Measurements from ENCODE around the gene CCNDBP1.

Gene CCNDBP1

GRCh38 chr15:43204016-43204901 is 19.1 kb downstream of the CCNDBP1 start:
- peak; percentile 62 to 80 for DNase-seq (ENCODE audit: low read depth in 2 of 2)
- peak; percentile 77 for TF ChIP-seq CTCF (IDR thresholded peaks at IDR 0.05; ENCODE audit: low read depth, low read length)

GRCh38 chr15:43206054-43206453 is 20.9 kb downstream of the CCNDBP1 start:
- TF ChIP-seq CTCF (IDR thresholded peaks at IDR 0.05; ENCODE audit: low read depth, low read length), result no peak
- no peak overlapping the region for H3K4me3 ChIP-seq (replicated peaks in 1 of 2; ENCODE audit: low read depth in 2 of 2, low read length in 2 of 2)
- no peak for DNase-seq (ENCODE audit: low read depth in 2 of 2)

More at GRCh38 chr15:43204016-43204901, 19.1 kb downstream of the CCNDBP1 start:
- no peak overlapping the region for H3K4me3 ChIP-seq (replicated peaks in 1 of 2; ENCODE audit: low read depth in 2 of 2, low read length in 2 of 2)

GRCh38 chr15:43207024-43207423 is 21.8 kb downstream of the CCNDBP1 start:
- no peak overlapping the region for H3K4me3 ChIP-seq (replicated peaks in 1 of 2; ENCODE audit: low read depth in 2 of 2, low read length in 2 of 2)
- no peak for TF ChIP-seq CTCF (IDR thresholded peaks at IDR 0.05; ENCODE audit: low read depth, low read length)
- DNase-seq (ENCODE audit: low read depth in 2 of 2), result no peak

GRCh38 chr15:43208052-43209002 is 23.1 kb downstream of the CCNDBP1 start:
- no peak overlapping the region for H3K4me3 ChIP-seq (replicated peaks in 1 of 2; ENCODE audit: low read depth in 2 of 2, low read length in 2 of 2)
- no peak for DNase-seq (ENCODE audit: low read depth in 2 of 2)
- TF ChIP-seq CTCF (IDR thresholded peaks at IDR 0.05; ENCODE audit: low read depth, low read length), result no peak

- no peak overlapping the region for H3K4me3 ChIP-seq (replicated peaks in 1 of 2; ENCODE audit: low read depth in 2 of 2, low read length in 2 of 2)
- DNase-seq (ENCODE audit: low read depth in 2 of 2), result peak in 1 of 2 donors; percentile 12
- TF ChIP-seq CTCF (IDR thresholded peaks at IDR 0.05; ENCODE audit: low read depth, low read length), result peak; percentile 11
Observed at GRCh38 chr15:43209059-43209824, 24.0 kb downstream of the CCNDBP1 start.

- H3K4me3 ChIP-seq (replicated peaks in 1 of 2; ENCODE audit: low read depth in 2 of 2, low read length in 2 of 2), result no peak overlapping the region
- TF ChIP-seq CTCF (IDR thresholded peaks at IDR 0.05; ENCODE audit: low read depth, low read length), result no peak
- no peak for DNase-seq (ENCODE audit: low read depth in 2 of 2)
Observed at GRCh38 chr15:43210172-43210745, 25.1 kb downstream of the CCNDBP1 start.

Data from cardiac fibroblast (primary cell).